IMR-90 (cell line): ENCODE data around the gene MTNR1B. TPM values are rescaled to one million over a fixed set of nuclear protein-coding genes. Genes with fewer than 3 reads are reported as not detected.
A peak's percentile ranks its signal among the peaks of the same experiment; 100 is the strongest.

Experiments
- ATAC-seq: fragments of 200-7000 bp; cut with Tn5 transposase; 2 replicates; pipeline ENCODE4 v1.9.1; 2020; ENCODE audit warnings: low read depth, mild to moderate bottlenecking, moderate library complexity
- BruUV-seq: library from RNA; stranded (reverse); fragments of 400-500 nt; replicated peaks from 2 replicates; lab custom pipeline; 2021; lab: Mats Ljungman, UMichigan
- CTCF ChIA-PET: fragments of 300-600 bp; formaldehyde crosslinking; extraction: SDS; loops from one replicate; lab custom pipeline; 2021; ENCODE audit warnings: antibody characterized with exemption; lab: Yijun Ruan, JAX
- POLR2A ChIA-PET: fragments of 300-600 bp; sonication (Branson Sonifier 250); formaldehyde crosslinking; loops from one replicate; lab custom pipeline; 2022; ENCODE audit warnings: antibody characterized with exemption; ENCODE audit not compliant: unreplicated experiment; lab: Charles Lee
- DNase-seq: peaks from one replicate; pipeline ENCODE4 v3.0.0; 2013
- H2AFZ ChIP-seq: replicated peaks from 2 replicates; pipeline ENCODE3; 2013; ENCODE audit warnings: low read length, mild to moderate bottlenecking; ENCODE audit not compliant: poor library complexity
- H2AK5ac ChIP-seq: 2 replicates; pipeline ENCODE4 v1.6.1; 2013; ENCODE audit warnings: low read depth, low read length, inconsistent platforms
- H2AK9ac ChIP-seq: replicated peaks from 2 replicates; pipeline ENCODE3; 2013; ENCODE audit warnings: mild to moderate bottlenecking, low read depth, low read length, moderate library complexity; ENCODE audit not compliant: poor library complexity
- H2BK120ac ChIP-seq: 2 replicates; pipeline ENCODE4 v1.6.1; 2013; ENCODE audit warnings: low read depth, low read length, inconsistent platforms
- H2BK15ac ChIP-seq: 3 replicates; pipeline ENCODE4 v1.6.1; 2013; ENCODE audit warnings: low read depth, low read length, inconsistent platforms
- H2BK20ac ChIP-seq: 2 replicates; pipeline ENCODE4 v1.6.1; 2013; ENCODE audit warnings: low read depth, mild to moderate bottlenecking, inconsistent platforms, low read length, moderate library complexity
- H2BK5ac ChIP-seq: 2 replicates; pipeline ENCODE4 v1.6.1; 2013; ENCODE audit warnings: mild to moderate bottlenecking, low read depth, low read length, inconsistent platforms; ENCODE audit not compliant: poor library complexity, severe bottlenecking
- H3K14ac ChIP-seq: replicated peaks from 2 replicates; pipeline ENCODE4 v1.6.1; 2013; ENCODE audit warnings: low read depth, low read length, inconsistent platforms
- H3K18ac ChIP-seq: 2 replicates; pipeline ENCODE4 v1.6.1; 2013; ENCODE audit warnings: low read depth, low read length, control low read depth
- H3K23ac ChIP-seq: 2 replicates; pipeline ENCODE4 v1.6.1; 2013; ENCODE audit warnings: low read depth, low read length, inconsistent platforms
- H3K27ac ChIP-seq: 2 replicates; pipeline ENCODE4 v1.5.1; 2013; ENCODE audit warnings: mild to moderate bottlenecking, control low read depth, low read length; ENCODE audit not compliant: insufficient read depth
- H3K27me3 ChIP-seq: 2 replicates; pipeline ENCODE4 v1.6.1; 2013; ENCODE audit warnings: low read length; ENCODE audit not compliant: control insufficient read depth, insufficient read depth
- H3K36me3 ChIP-seq: 2 replicates; pipeline ENCODE4 v1.6.1; 2013; ENCODE audit warnings: low read length, mixed read lengths; ENCODE audit not compliant: control insufficient read depth, insufficient read depth
- H3K4ac ChIP-seq: 2 replicates; pipeline ENCODE4 v1.6.1; 2013; ENCODE audit warnings: low read depth, low read length, inconsistent platforms
- H3K4me1 ChIP-seq: 2 replicates; pipeline ENCODE4 v1.6.1; 2013; ENCODE audit warnings: low read length, mixed read lengths; ENCODE audit not compliant: control insufficient read depth, insufficient read depth
- H3K4me2 ChIP-seq: 2 replicates; pipeline ENCODE4 v1.6.1; 2013; ENCODE audit warnings: low read depth, mild to moderate bottlenecking, control low read depth, low read length, moderate library complexity
- H3K4me3 ChIP-seq: 2 replicates; pipeline ENCODE4 v1.5.1; 2013; ENCODE audit warnings: low read depth, mild to moderate bottlenecking, control low read depth, low read length, moderate library complexity; ENCODE audit not compliant: insufficient read depth
- H3K56ac ChIP-seq: 2 replicates; pipeline ENCODE4 v1.6.1; 2013; ENCODE audit warnings: low read length, inconsistent platforms; ENCODE audit not compliant: insufficient read depth; ENCODE audit errors: extremely low read depth
- H3K79me1 ChIP-seq, 2 experiments: 2 replicates each; pipeline ENCODE4 v1.6.1; 2013; ENCODE audit warnings: low read length in 2 of 2, inconsistent platforms in 1 of 2, low read depth in 1 of 2
- H3K9ac ChIP-seq: 2 replicates; pipeline ENCODE4 v1.6.1; 2013; ENCODE audit warnings: low read depth, low read length, control low read depth
- H3K9me1 ChIP-seq: 2 replicates; pipeline ENCODE4 v1.6.1; 2013; ENCODE audit warnings: low read length, inconsistent platforms; ENCODE audit not compliant: insufficient read depth
- H3K9me3 ChIP-seq: 2 replicates; pipeline ENCODE4 v1.6.1; 2013; ENCODE audit warnings: low read length; ENCODE audit not compliant: control insufficient read depth, insufficient read depth
- H4K20me1 ChIP-seq: 2 replicates; pipeline ENCODE4 v1.6.1; 2013; ENCODE audit warnings: low read length, inconsistent platforms; ENCODE audit not compliant: insufficient read depth
- H4K5ac ChIP-seq: 2 replicates; pipeline ENCODE4 v1.6.1; 2013; ENCODE audit warnings: mild to moderate bottlenecking, low read depth, low read length, control low read depth
- H4K8ac ChIP-seq, 2 experiments: 2 replicates each; pipeline ENCODE4 v1.6.1; 2013; ENCODE audit warnings: low read depth in 2 of 2, low read length in 2 of 2, control low read depth in 1 of 2, inconsistent platforms in 1 of 2
- H4K91ac ChIP-seq: 2 replicates; pipeline ENCODE4 v1.6.1; 2013; ENCODE audit warnings: low read depth, low read length, inconsistent platforms; ENCODE audit not compliant: insufficient read depth
- CEBPB ChIP-seq: IDR thresholded peaks from 2 replicates; pipeline ENCODE4 v1.6.1; 2012; ENCODE audit warnings: low read depth, low read length, improper control_type of control experiment
- POLR2A ChIP-seq: IDR thresholded peaks from 2 replicates; pipeline ENCODE4 v1.6.1; 2012; ENCODE audit warnings: mild to moderate bottlenecking, low read depth, low read length
- WGBS, 2 experiments: methylation state at CpG; one replicate each; pipeline versions ENCODE4 v1.1.5 to v1.1.7; 2013; ENCODE audit warnings: missing lambda C conversion rate in 2 of 2; ENCODE audit not compliant: insufficient read length in 1 of 2; ENCODE audit errors: extremely low coverage in 2 of 2; 5-methylcytosine and 5-hydroxymethylcytosine counted together
- dilution Hi-C: fragments of 300-500 bp; cut with HindIII; formaldehyde crosslinking; loops from one replicate; pipeline ENCODE4 v1.14.3; 2018; ENCODE audit warnings: low sequenced_read_pairs; ENCODE audit not compliant: unreplicated experiment
- in situ Hi-C: fragments of 300-500 bp; cut with MboI; formaldehyde crosslinking; loops from 3 replicates; pipeline ENCODE4 v1.14.3; 2019; ENCODE audit warnings: low sequenced_read_pairs, inconsistent platforms, mixed read lengths
- intact Hi-C: fragments of 100-400 bp; cut with micrococcal nuclease; formaldehyde crosslinking; loops from 2 replicates; pipeline ENCODE4 v1.10.0; 2022
- polyA plus RNA-seq, 3 experiments: library from polyadenylated mRNA; depleted of rRNA; stranded (reverse); fragments of >200 nt; gene quantifications; 2 replicates each; pipeline ENCODE4 v1.2.3, GENCODE V29; 2012; ENCODE audit warnings: low replicate concordance in 1 of 3
- total RNA-seq: library from RNA; depleted of rRNA; stranded (reverse); fragments of >200 nt; gene quantifications from 2 replicates; pipeline ENCODE4 v1.2.3, GENCODE V29; 2012

Gene MTNR1B
- total and polyA plus RNA-seq, 2 of the 4 experiments (the other 2 are of a cell fraction), result under 0.01 to 0.07 TPM

DNA sequence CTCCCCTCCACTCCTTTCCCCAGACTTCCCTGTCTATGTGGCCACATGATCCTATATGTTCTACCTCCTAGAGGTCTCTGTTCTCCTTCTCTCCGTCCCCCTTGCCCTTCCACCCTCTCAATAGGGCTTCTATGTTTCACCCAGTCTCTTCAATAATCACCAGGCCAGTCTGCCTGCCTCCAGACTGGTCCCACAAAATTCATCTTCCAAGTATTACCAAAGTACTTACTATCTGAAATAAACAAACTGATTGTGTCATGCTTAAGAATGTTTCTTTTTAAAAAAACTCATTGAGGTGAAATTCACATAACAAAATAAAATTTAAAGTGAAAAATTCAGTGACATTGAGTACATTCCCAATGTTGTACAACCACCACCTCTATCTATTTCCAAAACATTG is 44.2 kb downstream of the MTNR1B start:
- peak overlapping the region; percentile 48; the same call in 1 of the 2 replicates for H4K91ac ChIP-seq
- DNase-seq (peak; percentile 54), ATAC-seq (peak; percentile 74)
- TF ChIP-seq CEBPB (peak; percentile 38; the same call in 1 of the 2 replicates), POLR2A (no peak)
- ChIA-PET POLR2A (interaction anchor here (0.6 kb wide), 1 partner anchor 177 kb away, joined by 3 read pairs; no protein-coding TSS in a partner anchor), CTCF (interaction anchor here (0.9 to 1.2 kb wide), 2 partner anchors 10 to 51 kb away, joined by 3 to 4 read pairs; no protein-coding TSS in a partner anchor)
- H3K14ac ChIP-seq, result peak overlapping the region; percentile 79
- H3K4me3 ChIP-seq, result no peak overlapping the region
- H3K9me1 ChIP-seq, result peaks cover 3% of the 10 kb centered on the region; the same call in 1 of the 2 replicates
- H3K27ac ChIP-seq, result peak overlapping the region; percentile 13; the same call in 1 of the 2 replicates
- dilution Hi-C loops (no loop called here), intact Hi-C loops (no loop called here), in situ Hi-C loops (loop anchor here (25.0 kb wide), 1 partner anchor 1124 kb away; the partner anchor contains the start of gene PANX1)
- peak overlapping the region; percentile 90 for H2BK120ac ChIP-seq
- H2AK5ac ChIP-seq, result peak overlapping the region; percentile 62
- H3K4me2 ChIP-seq, result 0 out of 2 replicates have a peak overlapping the region, but pooled peaks have one; percentile 4
- H2BK5ac ChIP-seq, result peak overlapping the region; percentile 35
- no peaks in the 10 kb centered on the region for H4K20me1 ChIP-seq
- no peaks in the 10 kb centered on the region for H3K79me1 ChIP-seq
- H3K18ac ChIP-seq, result no peak overlapping the region; the same call in 1 of the 2 replicates
- no peak overlapping the region for H3K56ac ChIP-seq
- H2AK9ac ChIP-seq, result no peak overlapping the region
- H3K4ac ChIP-seq, result peak overlapping the region; percentile 80
- peak overlapping the region; percentile 83; the same call in 1 of the 3 replicates for H2BK15ac ChIP-seq
- 50% methylated on average over 1 of the region's 1 CpG; no CpG with 5 or more reads in 1 of the 2 experiments for whole genome bisulfite sequencing, 2 experiments
- H2AFZ ChIP-seq, result peak overlapping the region; percentile 66
- no peaks in the 10 kb centered on the region for H3K36me3 ChIP-seq
- H3K27me3 ChIP-seq, result no peaks in the 10 kb centered on the region
- BruUV-seq, result no TSS peak
- peak overlapping the region in 1 of 2 experiments; percentile 48; a peak in 2 of 4 replicates for H4K8ac ChIP-seq
- H3K4me1 ChIP-seq, result peaks cover 8% of the 10 kb centered on the region
- peak overlapping the region; percentile 39; the same call in 1 of the 2 replicates for H3K23ac ChIP-seq
- H3K9ac ChIP-seq, result no peak overlapping the region
- H3K9me3 ChIP-seq, result peaks cover 2% of the 10 kb centered on the region; the same call in 1 of the 2 replicates
- peak overlapping the region; percentile 84; the same call in 1 of the 2 replicates for H2BK20ac ChIP-seq
- no peak overlapping the region for H4K5ac ChIP-seq
